ENCODE data around the gene UGT1A8. TPM values are rescaled to one million over a fixed set of nuclear protein-coding genes. Genes with fewer than 3 reads are reported as not detected.

Gene UGT1A8
- total and polyA plus RNA-seq, 2 of the 4 experiments (the other 2 are of a cell fraction): not detected

DNA sequence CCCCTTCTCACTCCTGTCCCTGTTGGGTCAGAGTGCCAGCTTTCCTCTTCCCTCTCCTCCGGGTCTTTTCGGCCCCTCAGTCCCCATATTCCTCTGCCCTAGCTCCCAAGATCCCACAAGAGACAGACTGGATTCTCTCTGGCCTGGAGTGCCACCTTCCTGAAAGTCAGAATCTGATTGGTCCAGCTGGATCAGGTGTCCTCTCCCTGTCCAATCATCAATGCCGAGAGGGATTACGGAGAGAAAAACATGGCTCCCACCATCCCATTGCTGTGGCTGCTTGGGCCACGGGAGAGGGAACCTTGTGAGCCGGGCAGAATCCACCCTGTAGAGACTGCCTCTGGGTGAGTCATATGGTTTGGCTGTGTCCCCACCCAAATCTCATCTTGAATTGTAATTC, 158.0 kb downstream of the UGT1A8 start:
- Histone ChIP-seq H3K4me2 (ENCODE audit: low read depth, low read length) (no peak overlapping the region), H3K18ac (ENCODE audit: low read depth, low read length) (no peak overlapping the region), H4K20me1 (ENCODE audit: insufficient read depth, low read length) (no peaks in the 10 kb centered on the region), H3K9ac (ENCODE audit: low read depth, low read length) (no peak overlapping the region), H3K27me3 (ENCODE audit: control insufficient read depth, insufficient read depth, low read length) (no peaks in the 10 kb centered on the region), H2BK20ac (ENCODE audit: low read depth, low read length) (no peak overlapping the region), H3K9me3 (ENCODE audit: control insufficient read depth, insufficient read depth, low read length) (peaks cover 3% of the 10 kb centered on the region; the same call in 1 of the 2 replicates), H4K5ac (ENCODE audit: low read depth, low read length) (no peak overlapping the region), H3K23ac (ENCODE audit: low read depth, low read length) (no peak overlapping the region), H2AK9ac (replicated peaks; ENCODE audit: low read depth, low read length, poor library complexity) (no peak overlapping the region), H3K4me1 (ENCODE audit: control insufficient read depth, insufficient read depth, low read length) (no peaks in the 10 kb centered on the region), H3K56ac (ENCODE audit: extremely low read depth, insufficient read depth, low read length) (no peak overlapping the region), H4K8ac (ENCODE audit: low read depth in 2 of 2, low read length in 2 of 2) (no peak overlapping the region), H3K4me3 (ENCODE audit: insufficient read depth, low read depth, low read length) (no peak overlapping the region), H2AK5ac (ENCODE audit: low read depth, low read length) (no peak overlapping the region), H2BK15ac (ENCODE audit: low read depth, low read length) (no peak overlapping the region), H3K9me1 (ENCODE audit: insufficient read depth, low read length) (no peaks in the 10 kb centered on the region), H3K14ac (replicated peaks; ENCODE audit: low read depth, low read length) (no peak overlapping the region), H3K4ac (ENCODE audit: low read depth, low read length) (no peak overlapping the region), H3K79me1 (ENCODE audit: low read depth in 1 of 2, low read length in 2 of 2) (no peaks in the 10 kb centered on the region), H2AFZ (replicated peaks; ENCODE audit: low read length, poor library complexity) (no peak overlapping the region), H3K36me3 (ENCODE audit: control insufficient read depth, insufficient read depth, low read length) (no peaks in the 10 kb centered on the region), H2BK120ac (ENCODE audit: low read depth, low read length) (no peak overlapping the region), H2BK5ac (ENCODE audit: low read depth, low read length, poor library complexity, severe bottlenecking) (no peak overlapping the region), H4K91ac (ENCODE audit: insufficient read depth, low read depth, low read length) (no peak overlapping the region), H3K27ac (ENCODE audit: insufficient read depth, low read length) (no peak overlapping the region)
- no TSS peak for BruUV-seq (replicated peaks)
- CTCF ChIA-PET: no interaction called here
- intact Hi-C loops (cut with micrococcal nuclease): no loop called here
- POLR2A ChIA-PET (ENCODE audit: unreplicated experiment): no interaction called here
- ATAC-seq (ENCODE audit: low read depth) (no peak), DNase-seq (no peak)
- TF ChIP-seq, protein P1, sequence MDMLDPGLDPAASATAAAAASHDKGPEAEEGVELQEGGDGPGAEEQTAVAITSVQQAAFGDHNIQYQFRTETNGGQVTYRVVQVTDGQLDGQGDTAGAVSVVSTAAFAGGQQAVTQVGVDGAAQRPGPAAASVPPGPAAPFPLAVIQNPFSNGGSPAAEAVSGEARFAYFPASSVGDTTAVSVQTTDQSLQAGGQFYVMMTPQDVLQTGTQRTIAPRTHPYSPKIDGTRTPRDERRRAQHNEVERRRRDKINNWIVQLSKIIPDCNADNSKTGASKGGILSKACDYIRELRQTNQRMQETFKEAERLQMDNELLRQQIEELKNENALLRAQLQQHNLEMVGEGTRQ (IDR thresholded peaks at IDR 0.05; ENCODE audit: low read depth, low read length): peak; percentile 14; the same call in 1 of the 2 replicates
- TF ChIP-seq BHLHE40 (IDR thresholded peaks at IDR 0.05; ENCODE audit: low read depth, low read length) (no peak), MAZ (IDR thresholded peaks at IDR 0.05; ENCODE audit: borderline replicate concordance, low read depth, low read length) (no peak)
- in situ Hi-C loops (cut with MboI; ENCODE audit: low sequenced_read_pairs): no loop called here
- dilution Hi-C loops (cut with HindIII; ENCODE audit: low sequenced_read_pairs, unreplicated experiment): no loop called here
- no CpG with 5 or more reads among the region's 6 CpGs for WGBS, 2 experiments (ENCODE audit: extremely low coverage in 2 of 2, insufficient read length in 1 of 2)

Data from IMR-90 (cell line).